HAP-1 (cell line): Measurements from ENCODE around the gene PROM1.

ENCODE experiments used
- DNase-seq, 2 experiments: peaks; one replicate each; pipeline ENCODE4 v3.0.0-alpha.2; 2016 to 2020; ENCODE audit warnings: low spot score in 2 of 2
- H3K27me3 ChIP-seq: fragments of 250-450 bp; sonication (Bioruptor Pico); 2 replicates; pipeline ENCODE4 v1.5.1; 2020; ENCODE audit warnings: low read depth, mild to moderate bottlenecking, moderate library complexity
- H3K36me3 ChIP-seq: fragments of 250-450 bp; sonication (Bioruptor Pico); replicated peaks from 2 replicates; pipeline ENCODE4 v1.5.1; 2020; ENCODE audit warnings: mild to moderate bottlenecking
- H3K4me1 ChIP-seq: fragments of 250-450 bp; sonication (Bioruptor Pico); 2 replicates; pipeline ENCODE4 v1.5.1; 2020; ENCODE audit warnings: mild to moderate bottlenecking
- H3K4me3 ChIP-seq: fragments of 250-450 bp; sonication (Bioruptor Pico); 2 replicates; pipeline ENCODE4 v1.5.1; 2020; ENCODE audit warnings: mild to moderate bottlenecking, moderate library complexity
- H3K9me3 ChIP-seq: fragments of 250-450 bp; sonication (Bioruptor Pico); 2 replicates; pipeline ENCODE4 v1.5.1; 2020; ENCODE audit warnings: mild to moderate bottlenecking, moderate library complexity
- in situ Hi-C: fragments of 300-500 bp; cut with MboI; formaldehyde crosslinking; loops from 3 replicates; pipeline ENCODE4 v1.14.3; 2020; ENCODE audit warnings: low sequenced_read_pairs, inconsistent platforms, mixed read lengths

The PROM1 gene

DNA sequence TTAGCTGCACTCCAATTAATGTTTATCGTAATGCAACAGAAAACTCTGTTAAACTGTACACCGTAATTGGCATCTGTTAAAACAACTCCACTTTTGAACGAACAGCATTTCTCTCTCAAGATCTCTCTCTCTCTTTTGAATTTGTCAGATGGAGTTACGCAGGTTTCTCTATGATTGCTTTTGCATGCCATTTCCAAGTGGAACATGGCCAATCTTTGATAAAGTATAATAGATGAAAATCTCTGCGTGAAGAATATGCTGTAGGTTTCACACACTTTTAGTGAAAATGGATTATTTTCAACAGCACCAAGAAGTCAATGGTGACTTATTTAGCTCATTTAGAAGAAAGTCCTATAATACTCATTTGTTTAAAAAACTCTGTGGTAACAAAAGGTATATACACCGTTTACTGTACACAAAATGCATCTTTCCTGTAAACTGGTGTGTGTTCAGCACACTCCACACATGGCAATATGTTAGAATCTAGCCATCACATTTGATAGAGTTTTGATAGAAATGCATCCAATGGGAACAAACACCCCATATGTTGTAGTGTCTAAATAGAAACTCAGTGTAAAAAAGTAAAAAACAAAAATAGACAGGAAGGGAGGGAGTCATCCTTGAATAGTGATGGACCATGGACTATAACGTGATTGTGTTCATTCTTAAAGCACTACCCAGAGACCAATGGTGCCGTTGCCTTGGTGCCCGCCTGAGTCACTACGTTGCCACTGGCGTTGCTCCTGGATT lies 115.1 kb downstream of the PROM1 start:
- H3K4me3 ChIP-seq = no peak overlapping the region
- no peaks in the 10 kb centered on the region for H3K27me3 ChIP-seq
- H3K9me3 ChIP-seq = no peaks in the 10 kb centered on the region
- in situ Hi-C loops = loop anchor here (10.0 kb wide), 1 partner anchor 494 kb away; no protein-coding TSS in a partner anchor
- DNase-seq = no peak
- no peaks in the 10 kb centered on the region for H3K36me3 ChIP-seq
- H3K4me1 ChIP-seq = no peaks in the 10 kb centered on the region

GRCh38 chr4:15965325-15965724 lies 118.5 kb downstream of the PROM1 start:
- Histone ChIP-seq H3K36me3 (no peaks in the 10 kb centered on the region), H3K9me3 (no peaks in the 10 kb centered on the region), H3K4me1 (no peaks in the 10 kb centered on the region), H3K27me3 (no peaks in the 10 kb centered on the region), H3K4me3 (no peak overlapping the region)
- no peak for DNase-seq
- in situ Hi-C loops = loop anchor here (10.0 kb wide), 1 partner anchor 491 kb away; no protein-coding TSS in a partner anchor

GRCh38 chr4:15964159-15964558 lies 119.7 kb downstream of the PROM1 start:
- H3K36me3 ChIP-seq = no peaks in the 10 kb centered on the region
- no peak for DNase-seq
- H3K27me3 ChIP-seq = no peaks in the 10 kb centered on the region
- no peaks in the 10 kb centered on the region for H3K4me1 ChIP-seq
- in situ Hi-C loops = loop anchor here (10.0 kb wide), 1 partner anchor 489 kb away; no protein-coding TSS in a partner anchor
- H3K4me3 ChIP-seq = no peak overlapping the region
- H3K9me3 ChIP-seq = no peaks in the 10 kb centered on the region

GRCh38 chr4:15963576-15963975 lies 120.2 kb downstream of the PROM1 start:
- H3K9me3 ChIP-seq = no peaks in the 10 kb centered on the region
- no peaks in the 10 kb centered on the region for H3K36me3 ChIP-seq
- H3K4me1 ChIP-seq = no peaks in the 10 kb centered on the region
- H3K27me3 ChIP-seq = no peaks in the 10 kb centered on the region
- no peak overlapping the region for H3K4me3 ChIP-seq
- in situ Hi-C loops = loop anchor here (10.0 kb wide), 1 partner anchor 489 kb away; no protein-coding TSS in a partner anchor
- no peak for DNase-seq

- Histone ChIP-seq H3K4me3 (no peak within 1 kb of the TSS), H3K9me3 (no peaks in the 10 kb centered on the region), H3K36me3 (no peaks in the 10 kb centered on the region), H3K27me3 (no peaks in the 10 kb centered on the region), H3K4me1 (no peaks in the 10 kb centered on the region)
- DNase-seq = peak in 1 of 2 experiments; percentile 51
- in situ Hi-C loops = loop anchor here (10.0 kb wide), 1 partner anchor 488 kb away; no protein-coding TSS in a partner anchor
Measured at GRCh38 chr4:15963001-15963451, 120.8 kb downstream of the PROM1 start, which contains the start of gene FGFBP2. Gene FGFBP2, minus strand, starts transcription at chr4:15963175. Its CDS starts 46 bp downstream, at chr4:15963129.

- H3K36me3 ChIP-seq = no peaks in the 10 kb centered on the region
- in situ Hi-C loops = loop anchor here (10.0 kb wide), 1 partner anchor 487 kb away; no protein-coding TSS in a partner anchor
- H3K27me3 ChIP-seq = no peaks in the 10 kb centered on the region
- no peaks in the 10 kb centered on the region for H3K9me3 ChIP-seq
- no peaks in the 10 kb centered on the region for H3K4me1 ChIP-seq
- DNase-seq = no peak
- H3K4me3 ChIP-seq = no peak overlapping the region
Measured at GRCh38 chr4:15961781-15962510, 121.9 kb downstream of the PROM1 start.

DNA sequence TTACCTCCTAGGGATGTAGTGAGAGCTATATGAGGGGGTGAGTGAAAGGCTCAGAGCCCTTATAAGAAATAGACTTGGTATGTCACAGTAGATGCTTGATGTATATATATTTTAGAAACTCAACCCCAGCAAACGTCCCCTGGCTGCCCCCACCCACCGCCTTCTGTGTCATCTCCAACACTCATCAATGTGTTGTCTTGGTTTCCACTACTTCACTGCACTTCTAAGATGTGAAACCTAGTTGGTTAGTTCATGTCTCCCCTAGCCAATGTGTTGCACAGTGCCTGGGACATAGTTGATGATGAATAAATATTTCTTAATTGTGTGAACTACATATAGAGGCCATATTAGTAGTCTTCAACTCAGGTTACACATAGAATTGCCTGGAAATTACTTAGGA lies 125.3 kb downstream of the PROM1 start:
- Histone ChIP-seq H3K27me3 (no peaks in the 10 kb centered on the region), H3K4me1 (no peaks in the 10 kb centered on the region), H3K9me3 (no peaks in the 10 kb centered on the region; the same call in 1 of the 2 replicates), H3K36me3 (no peaks in the 10 kb centered on the region), H3K4me3 (no peak overlapping the region)
- in situ Hi-C loops = no loop called here
- DNase-seq = no peak

DNA sequence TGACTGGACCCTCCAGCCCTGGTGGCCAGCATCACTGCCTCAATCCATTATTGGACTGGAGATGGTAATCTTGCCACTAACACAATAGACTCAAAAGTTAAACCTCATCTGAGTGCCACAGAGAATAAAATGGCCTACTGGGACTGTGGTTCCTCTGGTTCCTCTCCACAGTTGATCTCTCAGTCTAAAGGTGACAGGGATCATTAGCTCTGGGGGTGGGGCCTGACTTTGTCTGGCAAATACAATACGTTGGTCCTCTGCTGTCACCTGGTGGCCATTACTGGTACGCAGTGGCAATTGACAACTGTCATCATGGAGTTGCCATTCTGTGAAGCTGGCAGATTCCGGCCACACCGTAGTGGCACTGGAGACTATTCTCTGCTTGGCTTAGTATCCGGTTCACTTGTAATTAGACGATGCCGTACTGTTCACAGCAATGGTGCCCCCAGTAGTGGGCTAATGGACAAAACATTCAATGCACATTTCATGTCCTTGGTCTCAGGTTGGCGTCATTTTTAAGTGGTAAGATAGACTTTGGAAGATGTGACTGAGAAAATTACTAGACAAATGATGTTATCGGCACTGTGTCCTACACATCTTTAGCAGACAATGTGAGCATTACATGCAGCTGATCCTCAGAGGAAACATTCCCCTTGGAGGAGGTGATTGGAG lies 127.5 kb downstream of the PROM1 start:
- Histone ChIP-seq H3K4me1 (no peaks in the 10 kb centered on the region), H3K9me3 (no peaks in the 10 kb centered on the region; the same call in 1 of the 2 replicates), H3K27me3 (no peaks in the 10 kb centered on the region), H3K4me3 (no peak overlapping the region), H3K36me3 (no peaks in the 10 kb centered on the region)
- in situ Hi-C loops = no loop called here
- peak; percentile 51 to 87 for DNase-seq

GRCh38 chr4:15955670-15956069 lies 128.2 kb downstream of the PROM1 start:
- Histone ChIP-seq H3K27me3 (no peaks in the 10 kb centered on the region), H3K4me1 (no peaks in the 10 kb centered on the region), H3K4me3 (no peak overlapping the region), H3K9me3 (no peaks in the 10 kb centered on the region; the same call in 1 of the 2 replicates), H3K36me3 (no peaks in the 10 kb centered on the region)
- in situ Hi-C loops = no loop called here
- no peak for DNase-seq

DNA sequence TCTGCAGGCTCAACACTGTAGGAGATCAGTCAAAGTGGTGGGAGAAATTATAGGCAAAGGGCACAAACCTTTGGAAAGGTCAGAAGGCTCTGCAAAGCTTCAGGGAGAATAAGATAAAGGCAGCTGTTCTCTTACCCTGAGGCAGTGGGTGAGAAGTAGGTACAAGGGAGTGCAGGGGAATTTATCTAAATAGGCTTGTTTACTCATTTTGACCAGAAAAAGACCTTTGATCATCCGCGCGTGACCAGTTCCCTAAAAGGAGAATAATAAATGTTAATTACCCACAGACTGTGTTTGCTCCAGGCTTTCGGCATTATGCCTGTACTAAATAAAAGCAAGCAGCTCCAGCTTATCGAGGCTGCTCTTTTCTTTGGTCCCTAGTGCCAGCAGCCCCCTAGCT lies 130.2 kb downstream of the PROM1 start:
- no peaks in the 10 kb centered on the region; the same call in 1 of the 2 replicates for H3K9me3 ChIP-seq
- H3K36me3 ChIP-seq = no peaks in the 10 kb centered on the region
- H3K27me3 ChIP-seq = no peaks in the 10 kb centered on the region
- H3K4me3 ChIP-seq = no peak overlapping the region
- no peaks in the 10 kb centered on the region for H3K4me1 ChIP-seq
- in situ Hi-C loops = no loop called here
- no peak for DNase-seq

DNA sequence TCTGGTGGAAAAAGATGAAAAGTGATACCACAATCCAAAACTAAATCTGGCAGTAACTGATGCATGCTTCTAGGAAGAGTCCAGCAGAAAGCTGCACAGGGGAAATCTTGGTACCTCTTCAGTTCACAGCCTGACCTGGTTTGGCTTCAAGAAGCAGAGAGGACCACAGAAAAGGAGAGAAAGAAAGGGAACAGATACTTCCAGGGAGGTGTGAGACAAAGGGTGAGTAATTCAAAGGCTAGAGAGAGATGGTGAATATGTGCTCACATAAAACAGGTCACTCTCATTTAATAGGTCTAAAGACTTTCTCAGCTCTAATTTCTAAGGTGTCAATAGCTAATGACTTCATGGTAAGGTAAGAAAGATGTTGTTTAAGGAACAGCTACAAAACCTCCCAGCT lies 132.0 kb downstream of the PROM1 start:
- Histone ChIP-seq H3K4me3 (no peak overlapping the region), H3K27me3 (no peaks in the 10 kb centered on the region), H3K4me1 (no peaks in the 10 kb centered on the region), H3K9me3 (no peaks in the 10 kb centered on the region; the same call in 1 of the 2 replicates), H3K36me3 (no peaks in the 10 kb centered on the region)
- in situ Hi-C loops = no loop called here
- DNase-seq = no peak

GRCh38 chr4:15948826-15949225 lies 135.0 kb downstream of the PROM1 start:
- in situ Hi-C loops = no loop called here
- no peaks in the 10 kb centered on the region for H3K27me3 ChIP-seq
- H3K9me3 ChIP-seq = no peaks in the 10 kb centered on the region; the same call in 1 of the 2 replicates
- H3K4me3 ChIP-seq = no peak overlapping the region
- H3K4me1 ChIP-seq = no peaks in the 10 kb centered on the region
- DNase-seq = no peak
- H3K36me3 ChIP-seq = no peaks in the 10 kb centered on the region

- Histone ChIP-seq H3K36me3 (no peaks in the 10 kb centered on the region), H3K27me3 (no peaks in the 10 kb centered on the region), H3K4me1 (no peaks in the 10 kb centered on the region), H3K4me3 (no peak overlapping the region), H3K9me3 (no peaks in the 10 kb centered on the region)
- in situ Hi-C loops = no loop called here
- no peak for DNase-seq
Measured at GRCh38 chr4:15947684-15948083, 136.1 kb downstream of the PROM1 start.
